Measurements from ENCODE around the gene P2RY12. TPM values are rescaled to one million over a fixed set of nuclear protein-coding genes. Genes with fewer than 3 reads are reported as not detected.
A peak's percentile ranks its signal among the peaks of the same experiment; 100 is the strongest.

The P2RY12 gene
- total RNA-seq, 2 experiments from 2014 or later = not detected

GRCh38 chr3:151351648-151352047 is 32.9 kb downstream of the P2RY12 start:
- H3K4me3 Mint-ChIP-seq = no peak overlapping the region
- POLR2A ChIA-PET = no interaction called here

GRCh38 chr3:151351219-151351618 is 33.3 kb downstream of the P2RY12 start:
- Mint-ChIP-seq H3K9me3 (no peaks in the 10 kb centered on the region), H3K27me3 (peaks cover 13% of the 10 kb centered on the region), H3K36me3 (ENCODE audit: low read depth) (no peaks in the 10 kb centered on the region), H3K4me3 (no peak overlapping the region), H3K4me1 (peaks cover 17% of the 10 kb centered on the region), H3K27ac (no peak overlapping the region)
- no peak for DNase-seq
- ChIA-PET CTCF (no interaction called here), POLR2A (no interaction called here)

More at GRCh38 chr3:151351648-151352047, 32.9 kb downstream of the P2RY12 start:
- no peak for DNase-seq
- Mint-ChIP-seq H3K27me3 (peaks cover 13% of the 10 kb centered on the region), H3K36me3 (ENCODE audit: low read depth) (no peaks in the 10 kb centered on the region), H3K27ac (no peak overlapping the region), H3K4me1 (peaks cover 16% of the 10 kb centered on the region), H3K9me3 (no peaks in the 10 kb centered on the region)
- CTCF ChIA-PET = interaction anchor here (0.6 kb wide), 1 partner anchor 24 kb away, joined by 5 read pairs; no protein-coding TSS in a partner anchor

GRCh38 chr3:151350656-151351055 is 33.9 kb downstream of the P2RY12 start:
- peaks cover 22% of the 10 kb centered on the region for H3K4me1 Mint-ChIP-seq
- CTCF ChIA-PET = no interaction called here

GRCh38 chr3:151347432-151347831 is 37.1 kb downstream of the P2RY12 start:
- H3K4me3 Mint-ChIP-seq = no peak overlapping the region
- H3K36me3 Mint-ChIP-seq (ENCODE audit: low read depth) = no peaks in the 10 kb centered on the region
- H3K9me3 Mint-ChIP-seq = no peaks in the 10 kb centered on the region
- no peak for DNase-seq
- ChIA-PET CTCF (no interaction called here), POLR2A (no interaction called here)
- peaks cover 27% of the 10 kb centered on the region for H3K27me3 Mint-ChIP-seq
- H3K27ac Mint-ChIP-seq = no peak overlapping the region
- H3K4me1 Mint-ChIP-seq = peaks cover 22% of the 10 kb centered on the region

More at GRCh38 chr3:151350656-151351055, 33.9 kb downstream of the P2RY12 start:
- DNase-seq = no peak
- no peak overlapping the region for H3K4me3 Mint-ChIP-seq
- POLR2A ChIA-PET = no interaction called here
- peaks cover 13% of the 10 kb centered on the region for H3K27me3 Mint-ChIP-seq
- H3K9me3 Mint-ChIP-seq = no peaks in the 10 kb centered on the region
- H3K36me3 Mint-ChIP-seq (ENCODE audit: low read depth) = no peaks in the 10 kb centered on the region
- H3K27ac Mint-ChIP-seq = no peak overlapping the region

- POLR2A ChIA-PET = interaction anchor here (0.5 kb wide), 1 partner anchor 18 kb away, joined by 3 read pairs; no protein-coding TSS in a partner anchor
- DNase-seq = no peak
- Mint-ChIP-seq H3K27me3 (peaks cover 24% of the 10 kb centered on the region), H3K4me1 (peaks cover 14% of the 10 kb centered on the region), H3K36me3 (ENCODE audit: low read depth) (no peaks in the 10 kb centered on the region), H3K27ac (no peak overlapping the region), H3K9me3 (no peaks in the 10 kb centered on the region), H3K4me3 (no peak overlapping the region)
- CTCF ChIA-PET = interaction anchor here (1.4 to 1.5 kb wide), 2 partner anchors 11 to 55 kb away, joined by 3 read pairs; no protein-coding TSS in a partner anchor
These were observed 38.3 kb downstream of the P2RY12 start for GRCh38 chr3:151346292-151346691.

GRCh38 chr3:151345859-151346258 is 38.7 kb downstream of the P2RY12 start:
- no peak overlapping the region for H3K27ac Mint-ChIP-seq
- H3K4me3 Mint-ChIP-seq = no peak overlapping the region
- no peaks in the 10 kb centered on the region for H3K36me3 Mint-ChIP-seq (ENCODE audit: low read depth)
- peaks cover 24% of the 10 kb centered on the region for H3K27me3 Mint-ChIP-seq
- ChIA-PET POLR2A (no interaction called here), CTCF (interaction anchor here (1.4 to 1.5 kb wide), 2 partner anchors 12 to 55 kb away, joined by 3 read pairs; no protein-coding TSS in a partner anchor)
- H3K4me1 Mint-ChIP-seq = peaks cover 11% of the 10 kb centered on the region
- DNase-seq = no peak
- no peaks in the 10 kb centered on the region for H3K9me3 Mint-ChIP-seq

- Mint-ChIP-seq H3K4me1 (peaks cover 14% of the 10 kb centered on the region), H3K27me3 (peaks cover 12% of the 10 kb centered on the region), H3K4me3 (no peak overlapping the region), H3K9me3 (no peaks in the 10 kb centered on the region), H3K36me3 (ENCODE audit: low read depth) (no peaks in the 10 kb centered on the region), H3K27ac (no peak overlapping the region)
- CTCF ChIA-PET = interaction anchor here (0.5 to 1.3 kb wide), 2 partner anchors 12 to 947 kb away, joined by 3 read pairs; no protein-coding TSS in a partner anchor
- DNase-seq = no peak
- POLR2A ChIA-PET = no interaction called here
These were observed 52.9 kb downstream of the P2RY12 start for GRCh38 chr3:151331696-151332095.

- Mint-ChIP-seq H3K27ac (no peak overlapping the region), H3K4me3 (no peak overlapping the region), H3K4me1 (peaks cover 14% of the 10 kb centered on the region), H3K36me3 (ENCODE audit: low read depth) (no peaks in the 10 kb centered on the region), H3K9me3 (no peaks in the 10 kb centered on the region), H3K27me3 (peaks cover 12% of the 10 kb centered on the region)
- no peak for DNase-seq
- CTCF ChIA-PET = interaction anchor here (0.6 to 1.3 kb wide), 2 partner anchors 13 to 14 kb away, joined by 3 read pairs; partner anchors contain the start of gene GPR87
- POLR2A ChIA-PET = no interaction called here
These were observed 53.7 kb downstream of the P2RY12 start for GRCh38 chr3:151330899-151331298.

GRCh38 chr3:151330379-151330778 is 54.2 kb downstream of the P2RY12 start:
- Mint-ChIP-seq H3K9me3 (no peaks in the 10 kb centered on the region), H3K4me1 (peaks cover 14% of the 10 kb centered on the region), H3K27ac (no peak overlapping the region), H3K27me3 (peaks cover 12% of the 10 kb centered on the region), H3K4me3 (no peak overlapping the region), H3K36me3 (ENCODE audit: low read depth) (no peaks in the 10 kb centered on the region)
- POLR2A ChIA-PET = no interaction called here
- CTCF ChIA-PET = no interaction called here
- no peak for DNase-seq

GRCh38 chr3:151329363-151329762 is 55.2 kb downstream of the P2RY12 start, which contains the start of gene P2RY13:
P2RY13 (minus strand) TSS chr3:151329549; CDS start chr3:151329528, 21 bp downstream.
- CTCF ChIA-PET = interaction anchor here (2.1 kb wide), 1 partner anchor 37 kb away, joined by 6 read pairs; no protein-coding TSS in a partner anchor
- H3K27me3 Mint-ChIP-seq = peaks cover 12% of the 10 kb centered on the region
- H3K4me1 Mint-ChIP-seq = peaks cover 14% of the 10 kb centered on the region
- DNase-seq = no peak
- peak within 1 kb of the TSS; percentile 35 for H3K4me3 Mint-ChIP-seq
- peak within 1 kb of the TSS; percentile 7 for H3K27ac Mint-ChIP-seq
- no peaks in the 10 kb centered on the region for H3K36me3 Mint-ChIP-seq (ENCODE audit: low read depth)
- POLR2A ChIA-PET = no interaction called here
- no peaks in the 10 kb centered on the region for H3K9me3 Mint-ChIP-seq

GRCh38 chr3:151328298-151328995 is 56.1 kb downstream of the P2RY12 start:
- H3K4me1 Mint-ChIP-seq = peaks cover 14% of the 10 kb centered on the region
- peaks cover 12% of the 10 kb centered on the region for H3K27me3 Mint-ChIP-seq
- ChIA-PET POLR2A (no interaction called here), CTCF (interaction anchor here (0.6 to 2.1 kb wide), 15 partner anchors 12 to 632 kb away, joined by 3 to 6 read pairs (median 4); partner anchors contain the start of gene GPR87)
- H3K4me3 Mint-ChIP-seq = peak overlapping the region; percentile 35
- no peaks in the 10 kb centered on the region for H3K36me3 Mint-ChIP-seq (ENCODE audit: low read depth)
- DNase-seq = peak; percentile 20
- H3K9me3 Mint-ChIP-seq = no peaks in the 10 kb centered on the region
- peak overlapping the region; percentile 7 for H3K27ac Mint-ChIP-seq

- ChIA-PET CTCF (interaction anchor here (0.6 to 2.1 kb wide), 20 partner anchors 11 to 1047 kb away, joined by 3 to 6 read pairs (median 4); partner anchors contain the start of gene GPR87), POLR2A (no interaction called here)
- no peak for DNase-seq
- no peak overlapping the region for H3K4me3 Mint-ChIP-seq
- peaks cover 12% of the 10 kb centered on the region for H3K27me3 Mint-ChIP-seq
- no peaks in the 10 kb centered on the region for H3K36me3 Mint-ChIP-seq (ENCODE audit: low read depth)
- H3K9me3 Mint-ChIP-seq = no peaks in the 10 kb centered on the region
- no peak overlapping the region for H3K27ac Mint-ChIP-seq
- peaks cover 11% of the 10 kb centered on the region for H3K4me1 Mint-ChIP-seq
These were observed 56.9 kb downstream of the P2RY12 start for GRCh38 chr3:151327571-151328198.

- Mint-ChIP-seq H3K4me3 (no peak overlapping the region), H3K9me3 (no peaks in the 10 kb centered on the region), H3K27ac (peak overlapping the region; percentile 3), H3K4me1 (peaks cover 9% of the 10 kb centered on the region), H3K27me3 (no peaks in the 10 kb centered on the region), H3K36me3 (ENCODE audit: low read depth) (no peaks in the 10 kb centered on the region)
- ChIA-PET POLR2A (no interaction called here), CTCF (interaction anchor here (1.3 to 1.5 kb wide), 2 partner anchors 11 to 166 kb away, joined by 3 to 4 read pairs; no protein-coding TSS in a partner anchor)
- no peak for DNase-seq
These were observed 62.0 kb downstream of the P2RY12 start for GRCh38 chr3:151322511-151322910.

Measured in activated CD4-positive, alpha-beta T cell treated with anti-CD3 and anti-CD28 coated beads, Interleukin-2, amount 10 ng/mL, durations not matched to agents 7 days and 5 days (primary cell).